Measurements from ENCODE around the gene GRIFIN. TPM values are rescaled to one million over a fixed set of nuclear protein-coding genes. Genes with fewer than 3 reads are reported as not detected.

GRIFIN gene
- total RNA-seq, 2 experiments from 2014 or later, result not detected

GRCh38 chr7:2488681-2489080 is 12.5 kb upstream of the GRIFIN start:
- no peak for TF ChIP-seq CTCF (conservative IDR thresholded peaks at IDR 0.05; ENCODE audit: low read length)
- no peak for TF ChIP-seq EZH2phosphoT487 (IDR thresholded peaks at IDR 0.05; ENCODE audit: borderline replicate concordance, low read depth, low read length)
- POLR2A ChIA-PET, result no interaction called here
- BruUV-seq (replicated peaks), result no TSS peak

GRCh38 chr7:2488272-2488645 is 12.1 kb upstream of the GRIFIN start:
- no peak overlapping the region for H3K27ac ChIP-seq (ENCODE audit: low read depth, low read length, poor library complexity, severe bottlenecking)
- no peaks in the 10 kb centered on the region for H3K79me2 ChIP-seq (ENCODE audit: insufficient read depth, low read depth, low read length)
- H3K36me3 ChIP-seq (ENCODE audit: insufficient read depth, low read length), result no peaks in the 10 kb centered on the region
- H4K20me1 ChIP-seq (ENCODE audit: insufficient read depth, low read length), result no peaks in the 10 kb centered on the region
- H3K4me2 ChIP-seq (ENCODE audit: low read length), result no peak overlapping the region
- H2AFZ ChIP-seq (ENCODE audit: low read length), result no peak overlapping the region
- POLR2A ChIA-PET, result no interaction called here
- TF ChIP-seq EZH2phosphoT487 (IDR thresholded peaks at IDR 0.05; ENCODE audit: borderline replicate concordance, low read depth, low read length) (no peak), CTCF (conservative IDR thresholded peaks at IDR 0.05; ENCODE audit: low read length) (no peak)
- BruUV-seq (replicated peaks), result no TSS peak
- intact Hi-C loops (cut with micrococcal nuclease; ENCODE audit: unreplicated experiment), result no loop called here
- CTCF ChIA-PET (ENCODE audit: unreplicated experiment), result no interaction called here
- no peak overlapping the region for H3K4me3 ChIP-seq (ENCODE audit: low read depth, low read length, poor library complexity, severe bottlenecking)
- H3K9me2 ChIP-seq (ENCODE audit: insufficient read depth, low read length), result no peaks in the 10 kb centered on the region
- H3K9me3 ChIP-seq (ENCODE audit: low read length), result no peaks in the 10 kb centered on the region
- no peaks in the 10 kb centered on the region for H3K4me1 ChIP-seq (ENCODE audit: insufficient read depth, low read length, poor library complexity, severe bottlenecking)
- DNase-seq (ENCODE audit: low spot score), result no peak

More at GRCh38 chr7:2488681-2489080, 12.5 kb upstream of the GRIFIN start:
- H3K4me2 ChIP-seq (ENCODE audit: low read length), result no peak overlapping the region
- H4K20me1 ChIP-seq (ENCODE audit: insufficient read depth, low read length), result no peaks in the 10 kb centered on the region
- CTCF ChIA-PET (ENCODE audit: unreplicated experiment), result no interaction called here
- no peak overlapping the region for H3K27ac ChIP-seq (ENCODE audit: low read depth, low read length, poor library complexity, severe bottlenecking)
- no peak overlapping the region for H2AFZ ChIP-seq (ENCODE audit: low read length)
- H3K9me2 ChIP-seq (ENCODE audit: insufficient read depth, low read length), result no peaks in the 10 kb centered on the region
- H3K4me3 ChIP-seq (ENCODE audit: low read depth, low read length, poor library complexity, severe bottlenecking), result no peak overlapping the region
- intact Hi-C loops (cut with micrococcal nuclease; ENCODE audit: unreplicated experiment), result no loop called here
- no peak for DNase-seq (ENCODE audit: low spot score)
- no peaks in the 10 kb centered on the region for H3K79me2 ChIP-seq (ENCODE audit: insufficient read depth, low read depth, low read length)
- H3K36me3 ChIP-seq (ENCODE audit: insufficient read depth, low read length), result no peaks in the 10 kb centered on the region
- H3K9me3 ChIP-seq (ENCODE audit: low read length), result no peaks in the 10 kb centered on the region
- H3K4me1 ChIP-seq (ENCODE audit: insufficient read depth, low read length, poor library complexity, severe bottlenecking), result no peaks in the 10 kb centered on the region

- H3K4me3 ChIP-seq (ENCODE audit: low read depth, low read length, poor library complexity, severe bottlenecking), result no peak overlapping the region
- H3K36me3 ChIP-seq (ENCODE audit: insufficient read depth, low read length), result no peaks in the 10 kb centered on the region
- H3K4me1 ChIP-seq (ENCODE audit: insufficient read depth, low read length, poor library complexity, severe bottlenecking), result no peaks in the 10 kb centered on the region
- no peaks in the 10 kb centered on the region for H3K9me3 ChIP-seq (ENCODE audit: low read length)
- H3K27ac ChIP-seq (ENCODE audit: low read depth, low read length, poor library complexity, severe bottlenecking), result no peak overlapping the region
- intact Hi-C loops (cut with micrococcal nuclease; ENCODE audit: unreplicated experiment), result no loop called here
- H3K79me2 ChIP-seq (ENCODE audit: insufficient read depth, low read depth, low read length), result no peaks in the 10 kb centered on the region
- ChIA-PET POLR2A (no interaction called here), CTCF (ENCODE audit: unreplicated experiment) (no interaction called here)
- no peaks in the 10 kb centered on the region for H4K20me1 ChIP-seq (ENCODE audit: insufficient read depth, low read length)
- DNase-seq (ENCODE audit: low spot score), result no peak
- TF ChIP-seq CTCF (conservative IDR thresholded peaks at IDR 0.05; ENCODE audit: low read length) (no peak), EZH2phosphoT487 (IDR thresholded peaks at IDR 0.05; ENCODE audit: borderline replicate concordance, low read depth, low read length) (no peak)
- H3K9me2 ChIP-seq (ENCODE audit: insufficient read depth, low read length), result no peaks in the 10 kb centered on the region
- H2AFZ ChIP-seq (ENCODE audit: low read length), result no peak overlapping the region
- no TSS peak for BruUV-seq (replicated peaks)
- H3K4me2 ChIP-seq (ENCODE audit: low read length), result no peak overlapping the region
Observed at GRCh38 chr7:2487586-2488271, 11.5 kb upstream of the GRIFIN start.
